ENCODE data around the gene NRXN3.

- TF ChIP-seq CTCF (conservative IDR thresholded peaks at IDR 0.05; ENCODE audit: low read depth, low read length) (no peak), MAFK (IDR thresholded peaks at IDR 0.05; ENCODE audit: low read depth, low read length) (no peak)
Measured at GRCh38 chr14:78345131-78345744, 175.1 kb downstream of the NRXN3 start.

All from IMR-90 (cell line).